ENCODE measurements around the gene NXPE4.

DNA sequence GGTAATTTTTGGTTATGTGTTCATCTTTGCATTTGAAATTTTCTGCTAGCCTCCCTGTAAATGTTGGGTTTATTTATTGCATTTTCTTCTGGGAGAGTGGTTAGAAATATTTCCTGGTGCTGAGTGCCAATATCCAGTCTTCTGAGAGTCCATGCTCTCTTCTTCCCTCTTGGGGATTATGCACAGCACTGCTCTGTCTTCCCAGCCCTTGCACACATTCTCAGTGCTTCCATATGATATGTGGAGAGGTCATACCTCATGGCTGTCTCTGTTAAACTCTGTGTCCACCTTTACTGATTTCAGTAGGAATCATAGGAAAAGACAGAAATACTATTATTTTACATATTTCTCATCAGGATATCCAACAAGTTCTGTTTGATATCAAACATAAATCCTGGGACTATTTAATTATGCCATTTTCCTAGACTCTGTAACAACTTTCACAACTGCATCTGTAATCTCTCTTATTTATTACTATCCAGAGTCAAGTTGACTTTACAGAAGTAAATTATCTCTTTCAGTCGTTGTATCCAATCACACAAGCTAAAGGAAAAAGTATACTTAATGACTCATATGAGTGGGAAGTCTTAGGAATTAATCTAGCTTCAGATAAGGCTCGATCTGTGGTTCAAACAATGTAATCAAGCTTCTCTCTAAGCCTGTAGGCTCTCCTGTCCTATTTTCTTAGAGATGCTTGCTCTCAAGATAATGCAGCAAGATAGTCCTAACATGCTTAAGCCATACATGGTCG, 33.2 kb downstream of the NXPE4 start:
- TF ChIP-seq, protein P1, sequence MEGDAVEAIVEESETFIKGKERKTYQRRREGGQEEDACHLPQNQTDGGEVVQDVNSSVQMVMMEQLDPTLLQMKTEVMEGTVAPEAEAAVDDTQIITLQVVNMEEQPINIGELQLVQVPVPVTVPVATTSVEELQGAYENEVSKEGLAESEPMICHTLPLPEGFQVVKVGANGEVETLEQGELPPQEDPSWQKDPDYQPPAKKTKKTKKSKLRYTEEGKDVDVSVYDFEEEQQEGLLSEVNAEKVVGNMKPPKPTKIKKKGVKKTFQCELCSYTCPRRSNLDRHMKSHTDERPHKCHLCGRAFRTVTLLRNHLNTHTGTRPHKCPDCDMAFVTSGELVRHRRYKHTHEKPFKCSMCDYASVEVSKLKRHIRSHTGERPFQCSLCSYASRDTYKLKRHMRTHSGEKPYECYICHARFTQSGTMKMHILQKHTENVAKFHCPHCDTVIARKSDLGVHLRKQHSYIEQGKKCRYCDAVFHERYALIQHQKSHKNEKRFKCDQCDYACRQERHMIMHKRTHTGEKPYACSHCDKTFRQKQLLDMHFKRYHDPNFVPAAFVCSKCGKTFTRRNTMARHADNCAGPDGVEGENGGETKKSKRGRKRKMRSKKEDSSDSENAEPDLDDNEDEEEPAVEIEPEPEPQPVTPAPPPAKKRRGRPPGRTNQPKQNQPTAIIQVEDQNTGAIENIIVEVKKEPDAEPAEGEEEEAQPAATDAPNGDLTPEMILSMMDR (IDR thresholded peaks at IDR 0.05) = no peak
- TF ChIP-seq POLR2A (IDR thresholded peaks at IDR 0.05) = no peak
